H1 (cell line): Measurements from ENCODE around the gene MGLL.

Experiments used
- BRCA1 ChIP-seq: IDR thresholded peaks from 2 replicates; pipeline ENCODE4 v1.6.1; 2012; ENCODE audit warnings: low read depth, low read length, improper control_type of control experiment
- CREB1 ChIP-seq: IDR thresholded peaks from 2 replicates; pipeline ENCODE4 v1.6.1; 2012; ENCODE audit warnings: inconsistent platforms
- EZH2 ChIP-seq: fragments of 200-600 bp; sonication (generic); IDR thresholded peaks from 2 replicates; pipeline ENCODE4 v1.7.1; 2012; ENCODE audit warnings: low read depth, mild to moderate bottlenecking, moderate library complexity, low read length, inconsistent platforms; ENCODE audit not compliant: severe bottlenecking
- JUND ChIP-seq: IDR thresholded peaks from 2 replicates; pipeline ENCODE4 v1.6.1; 2011; ENCODE audit warnings: mild to moderate bottlenecking, improper control_type of control experiment, low read length
- MAFK ChIP-seq: IDR thresholded peaks from 2 replicates; pipeline ENCODE4 v1.6.1; 2012; ENCODE audit warnings: low read depth, mild to moderate bottlenecking, improper control_type of control experiment, low read length
- MAX ChIP-seq: IDR thresholded peaks from 2 replicates; pipeline ENCODE4 v1.6.1; 2012; ENCODE audit warnings: inconsistent platforms
- POLR2AphosphoS5 ChIP-seq: IDR thresholded peaks from 2 replicates; pipeline ENCODE4 v1.6.1; 2011; ENCODE audit warnings: low read depth, low read length
- RFX5 ChIP-seq: IDR thresholded peaks from 2 replicates; pipeline ENCODE4 v1.6.1; 2011; ENCODE audit warnings: low read depth, low read length, improper control_type of control experiment, borderline replicate concordance
- SIN3A ChIP-seq, 2 experiments: IDR thresholded peaks in 1 of 2; conservative IDR thresholded peaks in 1 of 2; 2 replicates each; pipeline ENCODE4 v1.6.1; 2011 to 2012; ENCODE audit warnings: low read length in 2 of 2, improper control_type of control experiment in 1 of 2, low read depth in 1 of 2, mild to moderate bottlenecking in 1 of 2
- SP1 ChIP-seq: IDR thresholded peaks from 2 replicates; pipeline ENCODE4 v1.6.1; 2011; ENCODE audit warnings: low read depth, low read length
- TF ChIP-seq, protein P1 (sequence below), 3 experiments: IDR thresholded peaks; 1 replicate in 2 of 3; 2 replicates in 1 of 3; pipeline versions ENCODE4 v1.5.1 to v1.6.1; 2011; ENCODE audit warnings: low read length in 3 of 3, mild to moderate bottlenecking in 3 of 3, inconsistent platforms in 2 of 3, low read depth in 1 of 3, moderate library complexity in 1 of 3; ENCODE audit not compliant: insufficient read depth in 1 of 3; ENCODE audit errors: control extremely low read depth in 1 of 3

GRCh38 chr3:127729556-127730056 is 92.7 kb downstream of the MGLL start:
- TF ChIP-seq, protein P1, sequence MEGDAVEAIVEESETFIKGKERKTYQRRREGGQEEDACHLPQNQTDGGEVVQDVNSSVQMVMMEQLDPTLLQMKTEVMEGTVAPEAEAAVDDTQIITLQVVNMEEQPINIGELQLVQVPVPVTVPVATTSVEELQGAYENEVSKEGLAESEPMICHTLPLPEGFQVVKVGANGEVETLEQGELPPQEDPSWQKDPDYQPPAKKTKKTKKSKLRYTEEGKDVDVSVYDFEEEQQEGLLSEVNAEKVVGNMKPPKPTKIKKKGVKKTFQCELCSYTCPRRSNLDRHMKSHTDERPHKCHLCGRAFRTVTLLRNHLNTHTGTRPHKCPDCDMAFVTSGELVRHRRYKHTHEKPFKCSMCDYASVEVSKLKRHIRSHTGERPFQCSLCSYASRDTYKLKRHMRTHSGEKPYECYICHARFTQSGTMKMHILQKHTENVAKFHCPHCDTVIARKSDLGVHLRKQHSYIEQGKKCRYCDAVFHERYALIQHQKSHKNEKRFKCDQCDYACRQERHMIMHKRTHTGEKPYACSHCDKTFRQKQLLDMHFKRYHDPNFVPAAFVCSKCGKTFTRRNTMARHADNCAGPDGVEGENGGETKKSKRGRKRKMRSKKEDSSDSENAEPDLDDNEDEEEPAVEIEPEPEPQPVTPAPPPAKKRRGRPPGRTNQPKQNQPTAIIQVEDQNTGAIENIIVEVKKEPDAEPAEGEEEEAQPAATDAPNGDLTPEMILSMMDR (IDR thresholded peaks at IDR 0.05; ENCODE audit: control extremely low read depth in 1 of 3, insufficient read depth in 1 of 3, low read depth in 1 of 3, low read length in 3 of 3) = no peak
- TF ChIP-seq MAX (no peak), CREB1 (no peak), SIN3A (conservative IDR thresholded peaks at IDR 0.05 in 1 of 2, IDR thresholded peaks at IDR 0.05 in 1 of 2; ENCODE audit: low read depth in 1 of 2, low read length in 2 of 2) (no peak), BRCA1 (no peak), RFX5 (no peak), POLR2AphosphoS5 (no peak), JUND (no peak), MAFK (no peak), EZH2 (no peak), SP1 (no peak)
